ENCODE measurements around the gene TYW5. TPM values are rescaled to one million over a fixed set of nuclear protein-coding genes. Genes with fewer than 3 reads are reported as not detected.

TYW5 gene
- total RNA-seq, 1 experiment from 2014 or later = 13.5 TPM

- TF ChIP-seq ZNF425 (CRISPR knock-in tag; conservative IDR thresholded peaks at IDR 0.05) = no peak
- no peak for TF ChIP-seq CREB1 (CRISPR knock-in tag; IDR thresholded peaks at IDR 0.05)
- no peak for TF ChIP-seq IRF1 (CRISPR knock-in tag; IDR thresholded peaks at IDR 0.05)
- TF ChIP-seq IRF2 (CRISPR knock-in tag; IDR thresholded peaks at IDR 0.05; ENCODE audit: borderline replicate concordance, low read depth) = no peak
- TF ChIP-seq SP1 (CRISPR knock-in tag; conservative IDR thresholded peaks at IDR 0.05) = no peak
- no peak for TF ChIP-seq ATF3 (CRISPR knock-in tag; conservative IDR thresholded peaks at IDR 0.05)
- TF ChIP-seq FOXP4 (CRISPR knock-in tag; IDR thresholded peaks at IDR 0.05) = no peak
- TF ChIP-seq ZNF671 (CRISPR knock-in tag; IDR thresholded peaks at IDR 0.05) = no peak
- TF ChIP-seq ZMAT4 (CRISPR knock-in tag; IDR thresholded peaks at IDR 0.05) = no peak
- TF ChIP-seq ESRRA (CRISPR knock-in tag; IDR thresholded peaks at IDR 0.05; ENCODE audit: borderline replicate concordance) = no peak
These were observed 22.9 kb downstream of the TYW5 start (continued) for GRCh38 chr2:199932312-199932855.

- H3K27me3 Mint-ChIP-seq (ENCODE audit: low read depth) = no peaks in the 10 kb centered on the region
- no peak for DNase-seq (ENCODE audit: low spot score)
- POLR2A ChIA-PET = no interaction called here
These were observed 26.0 kb downstream of the TYW5 start for GRCh38 chr2:199929262-199929661.

GRCh38 chr2:199928626-199929025 is 26.7 kb downstream of the TYW5 start:
- CTCF ChIA-PET = no interaction called here
- ATAC-seq (peak; percentile 33), DNase-seq (ENCODE audit: low spot score) (no peak)
- POLR2A ChIA-PET = no interaction called here
- Mint-ChIP-seq H3K9me3 (no peaks in the 10 kb centered on the region), H3K4me1 (peaks cover 27% of the 10 kb centered on the region), H3K27ac (peak overlapping the region; percentile 76), H3K36me3 (peaks cover 41% of the 10 kb centered on the region), H3K4me3 (peak overlapping the region; percentile 26; the same call in 1 of the 2 replicates), H3K27me3 (ENCODE audit: low read depth) (no peaks in the 10 kb centered on the region)
- TF ChIP-seq MLX (CRISPR knock-in tag; IDR thresholded peaks at IDR 0.05) (no peak), GTF2I (CRISPR knock-in tag; conservative IDR thresholded peaks at IDR 0.05) (no peak), MYBL2 (CRISPR knock-in tag; IDR thresholded peaks at IDR 0.05) (no peak), TCF7 (CRISPR knock-in tag; IDR thresholded peaks at IDR 0.05; ENCODE audit: low read depth) (no peak), GABPB1 (CRISPR knock-in tag; IDR thresholded peaks at IDR 0.05) (no peak), KAT7 (CRISPR knock-in tag; IDR thresholded peaks at IDR 0.05; ENCODE audit: borderline replicate concordance) (no peak), NFYB (CRISPR knock-in tag; conservative IDR thresholded peaks at IDR 0.05; ENCODE audit: low read depth) (no peak), RORB (CRISPR knock-in tag; IDR thresholded peaks at IDR 0.05) (no peak), IRF1 (CRISPR knock-in tag; IDR thresholded peaks at IDR 0.05) (no peak), ZNF263 (CRISPR knock-in tag; IDR thresholded peaks at IDR 0.05; ENCODE audit: low read depth) (no peak), MAX (CRISPR knock-in tag; IDR thresholded peaks at IDR 0.05) (no peak), E2F5 (CRISPR knock-in tag; IDR thresholded peaks at IDR 0.05) (no peak)

More at GRCh38 chr2:199929262-199929661, 26.0 kb downstream of the TYW5 start:
- no peaks in the 10 kb centered on the region for H3K9me3 Mint-ChIP-seq
- peak; percentile 76; the same call in 1 of the 2 replicates for TF ChIP-seq ERG (CRISPR knock-in tag; IDR thresholded peaks at IDR 0.05)
- TF ChIP-seq NR1H2 (CRISPR knock-in tag; IDR thresholded peaks at IDR 0.05) = no peak
- peaks cover 41% of the 10 kb centered on the region for H3K36me3 Mint-ChIP-seq
- no peak overlapping the region for H3K4me3 Mint-ChIP-seq
- CTCF ChIA-PET = interaction anchor here (0.6 to 0.7 kb wide), 2 partner anchors 11 to 224 kb away, joined by 3 to 4 read pairs; no protein-coding TSS in a partner anchor
- H3K4me1 Mint-ChIP-seq = peaks cover 27% of the 10 kb centered on the region
- peak overlapping the region; percentile 51; the same call in 1 of the 2 replicates for H3K27ac Mint-ChIP-seq
- ATAC-seq = peak; percentile 49

Data from WTC11 (cell line).